ENCODE results near the gene ERC2.

Gene ERC2

GRCh38 chr3:55824406-55824805, 643.9 kb downstream of the ERC2 start:
- no peak for DNase-seq (ENCODE audit: low spot score)

DNA sequence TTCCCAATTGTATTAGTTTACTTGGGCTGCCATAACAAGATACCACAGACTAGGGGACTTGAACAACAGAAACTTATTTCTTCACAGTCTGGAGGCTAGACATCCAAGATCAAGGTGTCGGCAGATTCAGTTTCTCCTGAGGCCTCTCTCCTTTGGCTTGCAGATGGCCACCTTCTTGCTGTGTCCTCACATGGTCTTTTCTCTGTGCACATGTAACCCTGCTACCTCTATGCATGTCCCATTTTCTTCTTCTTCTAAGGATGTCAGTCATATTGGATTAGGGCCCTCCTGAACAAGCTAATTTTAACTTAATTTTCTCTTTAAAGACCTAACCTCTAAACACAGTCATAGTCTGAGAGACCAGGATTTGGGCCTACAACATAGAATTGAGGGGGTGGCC, 644.4 kb downstream of the ERC2 start:
- no peak for DNase-seq (ENCODE audit: low spot score)

DNA sequence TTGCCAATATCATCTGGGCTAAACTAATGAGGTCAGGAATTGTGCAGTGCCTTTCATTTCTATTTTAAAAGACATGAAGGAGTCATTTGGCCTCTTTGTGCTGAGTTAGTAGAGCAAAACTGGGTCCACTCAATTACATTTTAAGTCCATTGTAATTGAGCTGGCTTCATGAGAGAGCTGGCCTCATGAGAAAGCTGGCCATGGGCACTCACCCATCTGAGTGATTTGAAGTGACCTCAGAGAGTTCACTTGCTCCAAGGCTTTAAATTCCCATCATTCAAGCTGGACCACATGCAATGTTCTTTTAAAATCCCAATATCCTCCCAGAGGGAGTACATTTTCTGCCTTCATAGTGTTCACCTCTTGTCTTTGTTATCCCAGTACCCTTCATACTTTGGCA, 645.3 kb downstream of the ERC2 start:
- DNase-seq (ENCODE audit: low spot score) = no peak

- no peak for DNase-seq (ENCODE audit: low spot score)
Observed at GRCh38 chr3:55819005-55819404, 649.3 kb downstream of the ERC2 start.

GRCh38 chr3:55818485-55818884, 649.8 kb downstream of the ERC2 start:
- no peak for DNase-seq (ENCODE audit: low spot score)

GRCh38 chr3:55816794-55817576, 651.3 kb downstream of the ERC2 start:
- no peak for DNase-seq (ENCODE audit: low spot score)

DNA sequence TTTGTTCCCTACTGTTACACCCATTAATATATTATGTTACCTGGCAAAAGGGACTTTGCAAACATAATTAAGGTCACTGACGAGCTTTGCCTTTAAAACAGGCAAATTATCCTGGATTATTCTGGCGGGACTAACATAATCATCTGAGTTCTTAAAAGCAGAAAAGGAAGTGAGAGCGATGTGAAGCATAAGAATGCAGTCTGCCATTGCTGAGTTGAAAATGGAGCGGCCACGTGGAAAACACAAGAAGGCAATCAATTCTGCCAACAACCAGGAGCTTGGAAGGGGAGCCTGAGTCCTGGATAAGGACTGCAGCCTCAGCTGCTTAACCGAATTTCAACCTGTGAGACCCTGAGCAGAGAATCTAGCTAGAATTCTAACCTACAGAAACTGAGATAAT, 653.0 kb downstream of the ERC2 start:
- no peak for DNase-seq (ENCODE audit: low spot score)

- DNase-seq (ENCODE audit: low spot score) = no peak
Observed at GRCh38 chr3:55813268-55814097, 654.8 kb downstream of the ERC2 start.

- DNase-seq (ENCODE audit: low spot score) = no peak
Observed at GRCh38 chr3:55812394-55813013, 655.8 kb downstream of the ERC2 start.

- no peak for DNase-seq (ENCODE audit: low spot score)
Observed at GRCh38 chr3:55807210-55807609, 661.1 kb downstream of the ERC2 start.

DNA sequence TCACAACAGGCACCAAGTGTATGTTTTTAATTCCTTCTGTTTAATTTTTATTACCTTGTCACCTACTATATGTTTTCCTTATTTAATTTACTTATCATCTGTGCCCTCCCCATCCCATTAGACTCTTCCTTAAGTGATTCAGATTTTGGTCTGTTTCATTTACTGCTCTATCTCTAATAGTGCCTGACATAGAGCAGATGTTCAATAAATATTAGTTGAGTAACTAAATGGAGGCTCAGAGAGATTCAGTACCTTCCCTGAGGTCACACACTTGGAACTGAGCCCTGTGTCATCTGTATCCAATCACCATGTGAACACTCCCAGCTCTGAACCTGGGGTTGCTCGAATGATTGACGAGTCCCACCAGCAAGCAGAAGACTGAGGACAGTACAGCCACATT, 663.1 kb downstream of the ERC2 start:
- DNase-seq (ENCODE audit: low spot score) = no peak

- no peak for DNase-seq (ENCODE audit: low spot score)
Observed at GRCh38 chr3:55804170-55805095, 663.8 kb downstream of the ERC2 start.

DNA sequence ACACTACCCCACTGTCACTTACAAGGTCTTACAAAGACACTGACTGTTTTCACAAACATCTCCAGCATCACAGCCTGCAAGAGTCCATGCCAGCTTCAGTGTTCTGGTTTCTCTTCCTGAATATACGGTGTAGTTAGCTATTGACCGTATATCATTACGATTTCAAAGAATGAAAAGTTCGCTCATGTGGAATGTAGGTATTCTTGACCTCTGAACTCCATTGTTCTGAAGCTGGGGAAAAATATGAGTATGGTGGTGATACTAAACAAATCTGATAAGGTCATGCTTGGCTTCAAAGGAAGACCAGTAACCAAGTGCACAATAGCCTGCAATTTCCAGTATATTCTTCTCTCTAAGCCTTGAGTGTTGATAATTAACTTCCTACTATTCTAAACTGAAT, 665.5 kb downstream of the ERC2 start:
- no peak for DNase-seq (ENCODE audit: low spot score)

DNA sequence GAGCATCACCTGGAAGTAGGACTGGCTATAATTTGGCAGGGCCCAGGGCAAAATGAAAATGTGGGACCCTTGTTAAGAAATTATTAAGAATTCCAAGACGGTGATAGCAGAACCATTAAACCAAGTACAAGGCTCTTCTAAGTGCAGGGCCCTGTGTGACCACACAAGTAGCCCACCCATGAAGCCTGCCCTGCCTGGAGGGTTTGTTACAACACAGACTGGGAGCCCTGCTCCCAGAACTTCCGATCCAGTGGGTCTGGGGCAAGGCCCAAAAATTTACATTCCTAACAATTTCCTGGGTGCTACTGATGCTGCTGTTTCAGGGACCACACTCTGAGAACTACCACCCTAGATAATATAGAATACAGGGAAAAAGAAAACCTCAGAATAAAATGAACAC, 666.6 kb downstream of the ERC2 start:
- no peak for DNase-seq (ENCODE audit: low spot score)

GRCh38 chr3:55801068-55801467, 667.2 kb downstream of the ERC2 start:
- no peak for DNase-seq (ENCODE audit: low spot score)

DNA sequence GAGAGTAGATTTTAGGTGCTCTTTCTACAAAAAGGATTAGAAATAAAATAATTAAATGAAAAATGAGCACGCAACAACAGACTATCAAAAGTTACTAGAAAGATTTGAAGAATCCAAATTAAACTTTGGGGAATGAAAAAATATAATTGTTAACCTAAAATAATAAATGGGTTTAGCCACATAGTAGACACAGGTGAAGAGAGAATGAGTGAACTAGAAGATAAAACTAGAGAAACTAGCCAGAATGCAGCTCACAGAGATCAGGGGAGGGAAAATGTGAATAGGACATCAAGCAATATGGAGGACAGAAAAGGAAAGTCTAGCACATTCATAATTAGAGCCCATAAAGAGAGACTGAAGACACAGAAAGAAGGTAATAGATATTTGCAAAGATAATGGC, 670.5 kb downstream of the ERC2 start:
- DNase-seq (ENCODE audit: low spot score) = no peak

GRCh38 chr3:55797084-55797483, 671.2 kb downstream of the ERC2 start:
- no peak for DNase-seq (ENCODE audit: low spot score)

- DNase-seq (ENCODE audit: low spot score) = no peak
Observed at GRCh38 chr3:55796533-55796932, 671.7 kb downstream of the ERC2 start.

GRCh38 chr3:55795746-55796145, 672.5 kb downstream of the ERC2 start:
- DNase-seq (ENCODE audit: low spot score) = no peak

- DNase-seq (ENCODE audit: low spot score) = no peak
Observed at GRCh38 chr3:55795296-55795695, 673.0 kb downstream of the ERC2 start.

GRCh38 chr3:55792742-55793141, 675.5 kb downstream of the ERC2 start:
- no peak for DNase-seq (ENCODE audit: low spot score)

DNA sequence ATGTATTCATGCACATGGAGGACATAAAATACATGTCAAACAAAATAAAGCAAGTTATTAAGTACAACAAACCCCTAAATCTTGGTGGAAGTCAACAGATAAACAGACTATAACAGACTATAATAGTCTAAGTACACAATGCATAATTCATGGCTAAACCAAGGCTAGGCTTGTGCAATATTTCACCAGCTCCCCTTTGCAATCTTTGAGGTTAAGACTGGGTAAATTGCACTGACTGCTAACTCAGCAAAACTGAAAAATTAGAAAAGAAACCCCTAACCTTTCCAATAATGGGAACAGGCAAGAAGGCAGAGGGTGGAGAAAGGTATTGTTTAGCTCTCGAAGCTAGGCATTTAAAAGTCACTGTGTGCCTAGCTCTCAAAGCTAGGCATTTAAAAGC, 676.3 kb downstream of the ERC2 start:
- no peak for DNase-seq (ENCODE audit: low spot score)

All from HuH-7 (cell line).